ENCODE results near the gene KIF1C.

DNA sequence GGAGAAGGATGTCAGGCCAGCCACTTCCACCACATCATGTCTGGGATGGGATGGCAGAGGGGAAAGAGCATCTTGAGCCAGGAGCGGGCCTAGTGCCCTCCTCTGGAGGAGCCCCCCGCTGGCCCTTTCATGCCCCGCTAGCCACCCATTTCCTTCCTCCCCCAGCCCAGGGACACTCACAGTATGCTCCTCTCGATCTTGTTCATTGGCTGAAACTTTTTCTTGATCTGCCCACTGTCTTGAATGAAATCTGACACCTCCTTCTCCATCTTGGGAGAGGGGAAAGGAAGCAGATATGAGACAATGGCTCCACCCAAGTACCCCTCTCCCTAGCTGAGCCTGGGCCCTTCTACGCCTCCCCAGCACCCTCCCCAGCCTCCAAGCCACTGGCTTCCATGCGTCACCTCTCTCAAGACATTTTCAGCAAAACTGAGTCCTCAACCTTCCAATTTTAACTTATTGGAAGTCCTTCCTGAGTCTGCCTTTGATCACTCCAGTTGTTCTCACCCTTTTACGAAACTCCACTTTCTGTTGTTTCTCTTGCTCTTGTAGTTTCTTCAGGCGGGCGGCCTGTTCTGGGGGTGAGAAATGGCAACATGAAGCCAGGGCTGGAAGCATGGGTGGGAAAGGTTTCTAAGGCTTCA is 37.3 kb upstream of the KIF1C start:
- TF ChIP-seq EZH2 (IDR thresholded peaks at IDR 0.05; ENCODE audit: insufficient read depth, poor library complexity, severe bottlenecking) (no peak), EZH2phosphoT487 (IDR thresholded peaks at IDR 0.05; ENCODE audit: insufficient read depth, low read depth) (no peak)

Data from GM23248 (cell line).